ENCODE data around the gene ZNF467.

The ZNF467 gene

DNA sequence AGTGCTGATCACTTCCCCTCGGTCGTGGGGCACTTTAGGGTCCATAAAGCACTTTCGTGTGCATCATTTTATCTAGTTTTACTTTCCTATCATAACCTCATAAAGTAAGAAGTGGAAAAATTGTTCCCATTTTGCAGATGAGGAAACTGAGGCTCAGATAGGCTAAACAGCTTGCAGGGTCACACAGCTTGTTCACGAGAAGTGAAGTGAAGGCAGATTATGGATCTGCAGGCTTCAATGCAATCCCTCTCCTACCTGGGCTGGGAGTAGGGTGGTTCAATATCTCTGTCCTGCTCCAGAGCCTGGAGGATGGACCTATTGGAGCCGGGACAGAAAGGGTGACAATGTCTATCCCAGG, 10.8 kb upstream of the ZNF467 start:
- no peak for DNase-seq

GRCh38 chr7:149783386-149784250, 10.2 kb upstream of the ZNF467 start:
- no peak for DNase-seq

DNA sequence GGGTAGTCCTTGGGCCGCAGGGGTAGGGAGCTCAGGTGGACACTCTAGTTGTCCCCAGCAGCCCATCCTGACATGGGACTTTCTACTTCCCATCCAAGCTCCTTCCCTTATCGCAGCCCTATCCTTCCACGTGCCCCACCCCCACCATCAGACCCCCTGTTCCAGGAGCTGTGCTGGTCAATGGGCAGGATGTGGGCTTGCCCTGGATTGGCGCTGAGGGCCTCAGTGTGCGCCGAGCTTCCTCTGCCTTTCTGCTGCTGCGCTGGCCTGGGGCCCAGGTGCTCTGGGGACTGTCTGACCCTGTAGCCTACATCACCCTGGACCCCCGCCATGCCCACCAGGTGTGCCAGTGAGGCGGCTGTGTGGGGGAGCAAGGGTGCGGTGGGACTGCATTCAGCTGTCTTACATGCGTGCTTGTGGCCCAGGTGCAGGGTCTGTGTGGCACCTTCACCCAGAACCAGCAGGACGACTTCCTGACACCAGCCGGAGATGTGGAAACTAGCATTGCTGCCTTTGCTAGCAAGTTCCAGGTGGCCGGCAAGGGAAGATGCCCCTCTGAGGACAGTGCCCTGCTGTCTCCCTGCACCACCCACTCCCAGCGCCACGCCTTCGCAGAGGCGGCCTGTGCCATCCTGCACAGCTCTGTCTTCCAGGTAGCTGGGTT, 9.4 kb upstream of the ZNF467 start:
- DNase-seq = no peak

GRCh38 chr7:149781921-149782320, 8.5 kb upstream of the ZNF467 start:
- no peak for DNase-seq

GRCh38 chr7:149780636-149781419, 7.4 kb upstream of the ZNF467 start:
- no peak for DNase-seq

GRCh38 chr7:149780056-149780455, 6.7 kb upstream of the ZNF467 start:
- DNase-seq = no peak

- no peak for DNase-seq
These were observed 6.1 kb upstream of the ZNF467 start for GRCh38 chr7:149779502-149779805.

DNA sequence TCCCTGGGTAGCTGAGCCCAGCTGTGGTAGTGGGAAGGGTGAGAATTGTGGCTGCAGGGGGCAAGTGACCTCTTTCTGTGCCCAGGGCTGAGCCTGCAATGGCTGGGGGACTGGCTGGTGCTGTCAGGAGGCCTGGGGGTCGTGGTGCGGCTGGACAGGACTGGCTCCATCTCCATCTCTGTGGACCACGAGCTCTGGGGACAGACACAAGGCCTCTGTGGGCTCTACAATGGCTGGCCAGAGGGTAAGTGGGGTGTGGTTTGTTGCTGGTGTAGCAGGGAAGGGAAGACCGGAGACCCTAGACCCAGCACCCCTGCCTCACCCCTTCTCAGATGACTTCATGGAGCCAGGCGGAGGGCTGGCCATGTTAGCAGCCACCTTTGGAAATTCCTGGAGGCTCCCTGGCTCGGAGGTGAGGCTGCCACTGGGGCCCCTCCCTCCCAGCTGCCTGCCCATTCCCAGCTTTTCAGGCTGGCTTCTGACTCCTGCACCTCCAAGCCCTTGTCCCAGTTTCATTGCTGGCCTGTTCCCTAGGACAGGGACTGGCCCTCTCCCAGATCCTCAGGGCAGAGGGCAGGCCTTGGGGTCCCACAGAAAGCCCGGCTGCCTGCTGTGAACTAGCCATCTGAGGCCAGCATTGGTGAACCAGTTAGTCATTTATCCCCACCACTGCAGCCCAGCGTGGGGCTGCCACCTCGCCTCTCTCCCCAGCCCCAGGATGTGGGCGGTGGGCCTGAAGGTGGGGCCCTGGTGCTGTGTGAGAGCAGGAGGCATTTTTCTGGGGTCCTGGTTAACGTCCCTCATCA, 5.5 kb upstream of the ZNF467 start:
- no peak for DNase-seq

- DNase-seq = no peak
These were observed 4.9 kb upstream of the ZNF467 start for GRCh38 chr7:149778327-149778637.

DNA sequence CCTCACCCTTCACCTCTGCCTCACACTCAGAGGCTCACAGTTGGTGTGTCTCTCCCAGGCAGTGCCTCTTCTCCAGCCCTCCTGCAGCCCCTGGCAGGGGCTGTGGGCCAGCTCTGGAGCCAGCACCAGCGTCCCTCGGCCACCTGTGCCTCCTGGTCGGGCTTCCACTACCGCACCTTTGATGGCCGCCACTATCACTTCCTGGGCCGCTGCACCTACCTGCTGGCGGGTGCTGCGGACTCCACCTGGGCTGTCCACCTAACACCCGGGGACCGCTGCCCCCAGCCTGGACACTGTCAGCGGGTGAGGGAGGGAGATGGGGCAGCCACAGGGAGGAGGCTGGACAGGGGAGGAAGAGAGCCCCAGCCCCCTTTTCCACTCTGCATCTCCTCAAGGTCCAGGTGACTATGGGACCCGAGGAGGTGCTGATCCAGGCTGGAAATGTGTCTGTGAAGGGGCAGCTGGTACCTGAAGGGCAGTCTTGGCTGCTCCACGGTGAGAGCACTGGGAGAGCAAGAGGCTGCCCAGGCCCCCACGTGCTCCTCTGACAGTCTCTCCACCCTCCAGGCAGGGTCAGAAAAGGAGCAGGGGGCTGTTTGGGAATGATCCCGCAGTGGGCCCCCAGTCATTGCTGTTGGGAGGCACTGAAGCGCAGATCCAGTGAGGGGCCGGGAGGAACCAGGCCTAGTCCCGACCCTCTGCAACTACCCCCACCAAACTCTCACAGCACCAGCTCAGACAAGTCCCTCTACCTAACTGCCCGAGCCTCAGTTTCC, 4.4 kb upstream of the ZNF467 start:
- no peak for DNase-seq

DNA sequence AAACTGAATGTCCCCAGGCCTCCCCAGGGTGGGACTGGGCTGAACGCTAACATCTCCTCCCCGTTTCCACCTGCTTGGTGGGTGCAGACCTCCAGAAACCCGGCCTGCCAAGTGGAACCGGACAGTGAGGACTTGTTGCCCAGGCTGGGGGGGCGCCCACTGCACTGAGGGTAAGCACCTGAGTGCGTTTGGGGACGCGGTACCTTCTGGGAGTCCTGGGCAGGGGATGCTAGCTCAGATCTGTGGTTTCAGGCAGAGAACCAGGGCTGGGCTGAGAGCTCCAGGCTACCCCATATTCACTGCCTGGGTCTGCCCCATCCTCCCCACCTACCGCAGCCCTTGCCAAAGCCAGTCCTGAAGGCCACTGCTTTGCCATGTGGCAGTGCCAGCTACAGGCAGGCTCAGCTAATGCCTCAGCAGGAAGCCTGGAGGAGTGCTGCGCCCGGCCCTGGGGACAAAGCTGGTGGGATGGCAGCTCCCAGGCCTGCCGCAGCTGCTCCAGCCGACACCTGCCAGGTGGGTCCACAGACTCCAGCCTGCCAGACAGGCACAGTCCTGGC, 3.5 kb upstream of the ZNF467 start:
- DNase-seq = no peak

GRCh38 chr7:149776289-149776688, 2.9 kb upstream of the ZNF467 start:
- no peak for DNase-seq

DNA sequence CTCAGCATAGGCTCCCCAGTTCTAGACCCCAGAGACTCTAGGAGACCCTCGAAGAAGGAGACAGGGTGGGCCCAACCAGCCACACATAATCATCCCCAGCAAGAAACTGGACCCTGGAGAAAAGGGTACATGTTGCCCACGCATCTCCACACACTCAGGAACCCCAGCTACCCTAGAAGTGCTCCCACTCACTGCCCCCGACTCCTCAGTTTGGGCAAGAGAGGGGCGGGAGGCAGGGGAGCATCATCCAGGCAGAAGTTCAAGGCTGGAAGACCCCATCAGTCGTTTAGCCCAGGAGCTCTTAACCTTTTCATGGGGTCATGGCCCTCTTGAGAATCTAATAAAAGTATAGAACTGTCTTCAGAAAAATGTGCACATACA, 1.8 kb upstream of the ZNF467 start:
- no peak for DNase-seq

DNA sequence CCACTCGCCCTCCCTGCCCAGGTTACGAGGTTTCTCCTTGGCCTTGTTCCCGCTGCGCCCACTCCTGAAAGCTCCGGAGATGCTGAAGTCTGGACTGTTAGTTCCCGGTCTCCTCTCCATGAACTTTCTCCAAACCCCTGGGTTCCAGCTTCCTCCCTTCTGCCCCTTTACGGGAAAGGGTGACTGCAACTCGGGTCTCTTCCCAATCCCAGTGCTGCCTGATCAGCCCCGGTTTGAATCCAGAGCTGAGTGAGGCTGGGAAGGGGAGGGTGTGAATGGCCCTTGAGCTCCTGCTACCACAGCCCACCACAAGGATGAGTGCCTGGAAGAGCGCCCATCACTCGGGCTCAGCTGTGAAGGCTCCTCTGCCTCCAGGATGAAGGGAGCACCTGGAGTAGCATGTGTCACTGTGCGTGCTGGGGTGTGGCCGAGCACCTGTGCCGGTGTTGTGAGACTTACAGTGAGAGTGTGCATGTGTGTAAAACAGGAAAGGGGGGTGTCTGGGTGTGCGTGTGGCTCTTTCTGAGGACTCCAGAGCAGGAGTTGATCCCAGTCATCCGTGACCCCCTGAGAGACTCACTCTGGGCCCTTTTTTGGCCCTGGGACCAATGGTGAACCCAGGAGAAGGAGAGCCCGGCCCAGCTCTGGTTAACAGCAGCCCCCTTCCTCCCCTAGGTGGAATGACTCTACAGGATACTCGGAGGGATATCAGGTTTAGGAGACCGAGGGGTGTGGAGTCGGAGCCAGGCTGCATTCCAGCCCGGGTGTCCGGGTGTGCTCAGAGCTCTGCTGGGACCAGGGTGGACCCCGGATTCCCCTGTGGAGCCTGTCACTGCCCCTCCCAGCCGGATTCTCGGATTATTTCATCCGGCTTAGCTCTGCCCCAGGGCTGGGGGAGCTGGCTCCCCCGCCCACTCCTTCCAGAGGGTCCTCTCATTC, 1.1 kb upstream of the ZNF467 start:
- no peak for DNase-seq

- DNase-seq = no peak
These were observed 393 bp downstream of the ZNF467 start for GRCh38 chr7:149772956-149773434.

GRCh38 chr7:149772241-149772955, 990 bp downstream of the ZNF467 start:
- no peak for DNase-seq

DNA sequence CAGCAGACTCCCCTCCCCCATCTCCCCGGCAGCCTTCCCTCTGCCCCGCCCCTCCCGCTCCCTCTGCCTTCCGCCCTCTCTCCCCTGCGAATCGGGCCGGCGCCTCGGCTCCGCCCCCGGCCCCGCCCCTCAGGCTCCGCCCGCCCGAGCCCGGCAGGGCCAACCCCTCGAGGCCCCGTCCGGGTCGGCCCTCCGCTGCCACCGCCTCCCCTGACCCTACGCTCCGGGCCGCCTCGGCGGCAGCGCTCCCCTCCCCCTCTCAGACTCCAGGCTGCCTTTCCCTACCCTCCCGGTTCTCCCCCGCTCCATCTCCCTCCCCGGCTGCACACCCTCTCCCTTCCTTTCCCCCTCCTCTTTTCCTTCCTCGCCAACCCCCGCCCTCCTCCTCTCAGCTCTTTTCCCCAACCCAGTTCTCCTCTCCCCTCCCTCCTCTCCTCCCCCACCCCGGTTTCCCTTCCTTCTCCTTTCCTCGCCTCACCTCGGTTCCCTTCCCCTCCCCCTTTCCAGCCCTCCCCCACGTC, 1.6 kb downstream of the ZNF467 start:
- no peak for DNase-seq

DNA sequence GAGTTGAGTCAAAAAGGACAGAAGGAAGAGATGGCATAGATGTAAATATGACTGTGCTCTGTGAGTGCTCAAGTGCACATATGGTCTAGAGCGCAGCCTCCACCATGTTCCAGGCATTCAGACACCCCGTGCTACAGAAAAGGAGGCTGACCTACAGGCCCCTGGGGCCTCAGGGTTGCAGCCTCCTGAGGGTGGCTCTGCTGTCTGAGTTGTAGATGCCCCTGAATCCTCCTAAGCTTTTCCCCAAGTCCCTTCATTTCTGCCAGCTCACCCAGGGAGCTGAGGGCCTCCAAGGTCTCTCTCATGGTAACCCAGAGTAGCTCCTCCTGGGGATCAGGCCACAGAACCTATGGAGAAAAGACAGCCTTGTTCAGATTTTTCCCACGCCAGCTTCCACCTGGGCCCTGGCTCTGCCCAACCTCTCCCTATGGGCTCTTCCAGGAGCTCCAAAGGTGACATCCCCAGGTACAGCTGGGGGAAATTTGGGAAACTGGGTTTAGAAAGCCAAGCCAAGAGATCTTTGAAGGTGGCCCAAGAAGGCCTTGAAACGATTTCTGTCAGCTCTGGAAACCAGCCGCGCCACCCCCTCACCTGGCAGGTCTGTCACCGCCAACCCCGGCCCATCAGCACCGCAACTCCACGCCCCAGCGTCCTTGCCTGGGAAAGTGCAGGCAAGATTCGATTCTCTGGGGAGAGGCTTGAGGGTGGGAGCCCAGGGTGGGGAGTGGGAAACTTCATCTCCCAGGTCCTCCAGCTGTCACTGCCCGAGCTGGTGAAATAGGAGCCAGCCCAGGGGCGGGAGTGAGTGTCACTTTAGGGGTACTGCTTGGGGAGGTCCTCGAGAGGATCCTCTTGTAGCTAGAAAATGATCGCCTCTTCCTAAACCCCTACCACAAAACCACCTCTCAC, 2.4 kb downstream of the ZNF467 start:
- DNase-seq = no peak

- DNase-seq = no peak
These were observed 3.5 kb downstream of the ZNF467 start for GRCh38 chr7:149769915-149770314.
